Suprapubic skin (tissue), 4 donors: Measurements from ENCODE around the gene C19orf33.

Experiments used
- CTCF ChIP-seq, 2 donors: fragments of 200-600 bp in 1 of 2; fragments of 450-650 bp in 1 of 2; sonication (generic) in 1 of 2; IDR thresholded peaks; one replicate each; pipeline ENCODE4 v1.5.1; 2016 to 2019; ENCODE audit warnings: antibody characterized with exemption in 2 of 2, mild to moderate bottlenecking in 1 of 2, moderate library complexity in 1 of 2
- EP300 ChIP-seq: sonication (generic); formaldehyde crosslinking; IDR thresholded peaks from one replicate; pipeline ENCODE4 v1.6.1; 2017; ENCODE audit warnings: antibody characterized with exemption
- POLR2A ChIP-seq, 2 donors: fragments of 450-650 bp; IDR thresholded peaks; one replicate each; pipeline ENCODE4 v1.6.1; 2017; ENCODE audit warnings: antibody characterized with exemption in 2 of 2, mild to moderate bottlenecking in 2 of 2, moderate library complexity in 2 of 2
- POLR2AphosphoS5 ChIP-seq, 3 donors: sonication (generic); formaldehyde crosslinking; IDR thresholded peaks; one replicate each; pipeline ENCODE4 v1.6.1; 2017; ENCODE audit warnings: antibody characterized with exemption in 3 of 3

GRCh38 chr19:38267761-38268483 lies 36.1 kb upstream of the C19orf33 start:
- TF ChIP-seq CTCF (IDR thresholded peaks at IDR 0.05) (no peak), POLR2A (IDR thresholded peaks at IDR 0.05) (no peak), EP300 (no peak), POLR2AphosphoS5 (IDR thresholded peaks at IDR 0.05) (no peak)
